NT2/D1 (cell line): ENCODE data around the gene DDAH1.
A peak's percentile ranks its signal among the peaks of the same experiment; 100 is the strongest.

Experiments used
- DNase-seq: peaks from one replicate; pipeline ENCODE4 v3.0.0-alpha.2; 2011; ENCODE audit warnings: low read depth, low spot score
- H3K27me3 ChIP-seq: 2 replicates; pipeline ENCODE4 v1.6.0; 2011; ENCODE audit warnings: mild to moderate bottlenecking; ENCODE audit not compliant: insufficient read length, insufficient read depth
- H3K36me3 ChIP-seq: 2 replicates; pipeline ENCODE4 v1.6.1; 2011; ENCODE audit warnings: mild to moderate bottlenecking, low read length, mixed read lengths; ENCODE audit not compliant: insufficient read depth, insufficient read length
- H3K4me1 ChIP-seq: 2 replicates; pipeline ENCODE4 v1.5.1; 2011; ENCODE audit not compliant: insufficient read depth, insufficient read length
- H3K4me3 ChIP-seq: 2 replicates; pipeline ENCODE4 v1.5.1; 2011; ENCODE audit warnings: low read depth; ENCODE audit not compliant: insufficient read length
- H3K9ac ChIP-seq: 2 replicates; pipeline ENCODE4 v1.6.0; 2011; ENCODE audit warnings: low read depth; ENCODE audit not compliant: insufficient read length
- H3K9me3 ChIP-seq: 2 replicates; pipeline ENCODE4 v1.5.1; 2011; ENCODE audit warnings: mild to moderate bottlenecking, low read length; ENCODE audit not compliant: insufficient read depth
- SUZ12 ChIP-seq: IDR thresholded peaks from 2 replicates; pipeline ENCODE4 v1.6.1; 2011; ENCODE audit not compliant: insufficient read length, insufficient read depth; ENCODE audit errors: extremely low read depth
- YY1 ChIP-seq: IDR thresholded peaks from 2 replicates; pipeline ENCODE4 v1.6.1; 2011; ENCODE audit not compliant: insufficient read length, insufficient read depth
- ZNF274 ChIP-seq: IDR thresholded peaks from 2 replicates; pipeline ENCODE4 v1.6.1; 2011; ENCODE audit warnings: mild to moderate bottlenecking, low read depth, low read length

DDAH1 gene

DNA sequence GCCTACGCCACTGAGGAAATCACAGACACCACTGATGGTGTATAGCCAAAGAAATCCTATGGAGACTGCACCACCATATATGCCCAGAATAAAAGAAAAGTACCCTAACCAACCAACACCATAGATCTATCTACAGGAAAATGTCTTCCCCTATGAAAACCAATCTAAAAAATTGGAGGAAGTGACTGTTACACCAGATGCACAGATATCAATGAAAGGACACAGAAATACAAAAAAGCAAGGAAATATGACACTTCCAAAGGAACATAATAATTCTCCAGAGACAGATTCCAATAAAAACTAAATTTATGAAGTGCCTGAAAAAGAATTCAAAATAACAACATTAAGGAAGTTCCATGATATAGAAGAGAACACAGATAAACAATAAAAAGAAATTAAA is 131.8 kb downstream of the DDAH1 start:
- H3K4me1 ChIP-seq = no peaks in the 10 kb centered on the region
- H3K36me3 ChIP-seq = no peaks in the 10 kb centered on the region
- H3K27me3 ChIP-seq = no peaks in the 10 kb centered on the region
- TF ChIP-seq YY1 (no peak), SUZ12 (no peak), ZNF274 (no peak)
- H3K9ac ChIP-seq = no peak overlapping the region
- peaks cover 40% of the 10 kb centered on the region for H3K9me3 ChIP-seq
- no peak overlapping the region for H3K4me3 ChIP-seq
- no peak for DNase-seq

DNA sequence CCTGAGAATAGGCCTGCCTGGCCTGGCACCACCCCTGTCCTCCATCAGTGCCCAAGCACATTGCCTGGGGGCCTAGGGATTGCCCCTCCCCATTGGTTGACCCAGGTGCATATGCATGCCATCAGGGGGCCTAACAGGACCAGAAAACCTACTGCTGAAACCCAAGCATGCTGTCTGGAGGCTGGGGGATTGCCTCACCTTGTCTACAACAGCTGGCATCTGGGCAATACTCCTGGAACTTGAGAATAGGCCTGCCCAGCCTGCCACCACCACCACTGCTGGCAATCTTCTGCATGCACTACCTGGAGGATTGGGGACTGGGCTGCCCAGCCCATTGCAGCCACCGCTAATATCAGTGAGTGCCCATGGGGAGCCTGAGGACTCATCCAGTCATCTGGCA is 132.4 kb downstream of the DDAH1 start:
- H3K4me1 ChIP-seq = no peaks in the 10 kb centered on the region
- H3K36me3 ChIP-seq = no peaks in the 10 kb centered on the region
- H3K27me3 ChIP-seq = no peaks in the 10 kb centered on the region
- peaks cover 40% of the 10 kb centered on the region for H3K9me3 ChIP-seq
- TF ChIP-seq SUZ12 = no peak
- TF ChIP-seq ZNF274 = no peak
- TF ChIP-seq YY1 = no peak
- no peak overlapping the region for H3K9ac ChIP-seq
- H3K4me3 ChIP-seq = no peak overlapping the region
- DNase-seq = no peak

DNA sequence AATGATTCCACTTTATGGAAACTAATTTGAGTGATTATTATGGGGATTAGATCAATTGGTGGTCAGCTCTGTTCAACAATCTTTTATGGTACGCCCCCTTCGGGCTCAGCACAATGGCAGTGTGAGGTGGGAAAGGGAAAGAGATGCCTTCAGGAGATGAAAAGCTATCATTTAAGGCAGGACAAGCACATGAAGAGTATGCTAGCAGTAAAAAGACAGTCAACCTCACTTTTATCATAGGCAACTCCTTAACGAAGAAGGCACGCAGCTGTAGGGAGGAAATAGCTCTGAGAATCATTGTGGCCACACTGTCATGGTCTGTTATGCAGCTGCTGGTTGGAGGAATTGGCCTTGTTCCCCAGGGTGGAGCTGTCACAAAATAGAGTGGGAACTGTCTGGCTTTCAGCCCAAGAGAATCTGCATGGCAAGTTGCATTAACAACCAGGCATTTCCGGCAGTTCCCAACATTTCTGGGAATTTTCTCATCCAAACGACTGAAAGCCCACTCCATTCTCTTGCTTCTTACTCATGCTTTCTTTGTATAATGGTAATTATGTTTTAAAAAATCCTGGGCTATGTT is 134.2 kb downstream of the DDAH1 start:
- no peaks in the 10 kb centered on the region for H3K27me3 ChIP-seq
- no peaks in the 10 kb centered on the region for H3K36me3 ChIP-seq
- TF ChIP-seq YY1 = no peak
- TF ChIP-seq SUZ12 = no peak
- TF ChIP-seq ZNF274 = no peak
- H3K4me3 ChIP-seq = no peak overlapping the region
- DNase-seq = no peak
- H3K4me1 ChIP-seq = no peaks in the 10 kb centered on the region
- no peak overlapping the region for H3K9ac ChIP-seq
- peaks cover 40% of the 10 kb centered on the region for H3K9me3 ChIP-seq

DNA sequence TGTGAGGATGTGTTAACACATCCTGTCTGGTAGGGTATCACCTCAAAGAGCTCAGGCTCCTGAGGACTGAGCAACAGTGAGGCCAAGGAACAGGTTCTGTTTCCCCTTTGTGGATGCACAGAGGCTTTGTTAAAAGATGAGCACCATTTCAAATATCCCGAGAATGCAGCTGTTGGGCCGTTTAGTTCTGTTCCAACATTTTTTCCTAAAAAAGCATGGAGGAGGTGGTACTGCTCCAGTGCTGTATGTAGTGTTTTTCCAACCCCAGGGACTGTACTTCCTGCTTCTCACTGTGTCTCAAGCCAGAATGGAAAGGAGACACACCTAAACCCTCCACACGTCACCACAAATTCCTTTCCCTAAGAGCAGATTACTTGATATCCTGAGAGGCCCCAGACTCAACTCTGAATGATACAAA is 134.7 kb downstream of the DDAH1 start:
- DNase-seq = no peak
- Histone ChIP-seq H3K9ac (no peak overlapping the region), H3K36me3 (no peaks in the 10 kb centered on the region), H3K9me3 (peaks cover 40% of the 10 kb centered on the region), H3K27me3 (no peaks in the 10 kb centered on the region), H3K4me3 (no peak overlapping the region), H3K4me1 (no peaks in the 10 kb centered on the region)
- TF ChIP-seq YY1 (no peak), SUZ12 (no peak), ZNF274 (no peak)

DNA sequence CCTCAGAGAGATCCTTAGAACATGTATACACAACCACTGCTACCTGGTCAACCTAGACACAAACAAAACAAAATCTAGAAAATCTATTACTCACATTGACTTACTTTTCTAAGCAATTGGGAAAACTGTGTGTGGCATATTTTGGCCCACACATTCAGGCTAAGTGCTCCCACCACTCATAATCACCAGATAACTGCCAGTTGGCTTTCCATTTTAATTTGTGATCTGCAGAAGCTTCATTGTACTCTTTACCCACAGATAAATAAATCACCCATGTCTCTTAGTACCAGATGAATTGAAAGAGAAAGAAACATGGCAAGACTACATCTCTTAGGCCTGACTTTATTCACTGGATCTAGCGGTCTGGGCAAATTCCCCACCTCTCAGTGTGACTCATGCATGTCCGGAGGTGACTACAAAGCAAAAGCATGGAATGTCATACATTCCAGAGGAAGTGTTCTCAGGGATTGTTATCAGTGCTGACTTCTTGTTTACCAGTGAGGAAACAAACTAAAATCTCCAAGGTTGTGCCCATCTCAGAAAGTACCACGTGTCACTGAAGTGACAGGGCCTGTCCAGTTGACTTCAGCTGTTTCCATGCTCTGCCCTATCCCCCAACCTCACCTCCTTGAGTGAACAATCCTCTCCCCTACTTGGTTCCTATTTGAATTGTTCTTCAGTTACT is 136.1 kb downstream of the DDAH1 start:
- H3K9ac ChIP-seq = no peak overlapping the region
- TF ChIP-seq ZNF274 (no peak), SUZ12 (no peak), YY1 (no peak)

DNA sequence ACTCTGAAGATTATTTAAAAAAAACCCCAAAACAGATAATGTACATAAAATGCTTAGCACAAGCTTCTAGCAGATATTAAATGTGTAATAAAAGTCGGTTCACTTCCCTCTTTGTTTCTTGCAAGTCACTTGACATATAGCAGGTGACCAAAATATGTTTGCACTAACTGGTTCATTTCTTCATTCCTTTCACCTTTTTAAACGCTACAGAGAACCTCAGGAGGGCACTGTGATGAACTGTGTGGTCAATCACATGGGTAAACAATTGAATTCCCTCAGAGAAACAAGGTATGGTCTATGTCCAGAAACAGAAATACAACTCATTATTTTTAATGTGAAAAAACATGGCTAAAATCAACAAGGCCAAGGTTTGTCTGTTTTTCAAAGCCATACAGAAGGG is 137.2 kb downstream of the DDAH1 start:
- H3K27me3 ChIP-seq = no peaks in the 10 kb centered on the region
- no peaks in the 10 kb centered on the region for H3K4me1 ChIP-seq
- no peak overlapping the region for H3K4me3 ChIP-seq
- no peaks in the 10 kb centered on the region for H3K36me3 ChIP-seq
- peaks cover 23% of the 10 kb centered on the region for H3K9me3 ChIP-seq
- H3K9ac ChIP-seq = no peak overlapping the region
- DNase-seq = no peak
- no peak for TF ChIP-seq ZNF274
- no peak for TF ChIP-seq SUZ12
- TF ChIP-seq YY1 = no peak

More for the DNA sequence above, 136.1 kb downstream of the DDAH1 start:
- peaks cover 34% of the 10 kb centered on the region for H3K9me3 ChIP-seq
- H3K36me3 ChIP-seq = no peaks in the 10 kb centered on the region
- H3K27me3 ChIP-seq = no peaks in the 10 kb centered on the region
- peak; percentile 56 for DNase-seq
- H3K4me3 ChIP-seq = no peak overlapping the region
- no peaks in the 10 kb centered on the region for H3K4me1 ChIP-seq

DNA sequence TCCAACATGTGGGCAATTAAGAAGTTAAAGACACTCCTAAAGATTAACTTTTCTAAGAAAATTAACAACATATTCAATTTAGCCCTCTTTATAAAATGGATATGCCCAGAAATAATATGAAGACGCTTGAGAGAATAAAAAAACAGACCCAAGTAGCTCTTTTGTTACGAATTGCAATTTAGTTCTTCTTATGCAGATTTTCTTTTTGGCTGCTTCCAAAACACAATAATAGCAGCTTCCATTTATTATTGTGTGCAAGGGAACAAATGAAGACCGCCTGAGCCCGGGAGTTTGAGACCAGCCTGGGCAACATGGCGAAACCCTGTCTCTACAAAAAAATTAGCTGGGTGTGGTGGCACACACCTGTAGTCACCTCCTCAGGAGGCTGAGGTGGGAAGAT is 138.1 kb downstream of the DDAH1 start:
- Histone ChIP-seq H3K27me3 (no peaks in the 10 kb centered on the region), H3K9me3 (peaks cover 20% of the 10 kb centered on the region), H3K4me1 (no peaks in the 10 kb centered on the region), H3K4me3 (no peak overlapping the region), H3K9ac (no peak overlapping the region), H3K36me3 (no peaks in the 10 kb centered on the region)
- DNase-seq = no peak
- TF ChIP-seq YY1 = no peak
- TF ChIP-seq ZNF274 = no peak
- no peak for TF ChIP-seq SUZ12
